GM23248 (cell line): Measurements from ENCODE around the gene PPP2R5A.

ENCODE experiments used
- EZH2 ChIP-seq: fragments of 200-600 bp; sonication (generic); IDR thresholded peaks from 2 replicates; pipeline ENCODE4 v1.6.1; 2018; ENCODE audit warnings: antibody characterized with exemption, mild to moderate bottlenecking; ENCODE audit not compliant: insufficient read depth, poor library complexity, severe bottlenecking
- EZH2phosphoT487 ChIP-seq: fragments of 200-600 bp; sonication (generic); IDR thresholded peaks from 2 replicates; pipeline ENCODE4 v1.6.1; 2018; ENCODE audit warnings: antibody characterized with exemption, moderate library complexity, mild to moderate bottlenecking, low read depth; ENCODE audit not compliant: insufficient read depth

GRCh38 chr1:212290608-212291007 lies 5.4 kb downstream of the PPP2R5A start:
- TF ChIP-seq EZH2phosphoT487, result no peak
- TF ChIP-seq EZH2, result no peak
